Thoracic aorta (tissue), 2 donors: ENCODE results near the gene NFIX. TPM values are rescaled to one million over a fixed set of nuclear protein-coding genes. Genes with fewer than 3 reads are reported as not detected.
A peak's percentile ranks its signal among the peaks of the same experiment; 100 is the strongest.

Experiments
- ATAC-seq: fragments of 150-250 bp; one replicate; pipeline ENCODE4 v1.8.0; 2017; ENCODE audit warnings: low read depth; ENCODE audit not compliant: insufficient number of reproducible peaks, low FRiP score
- DNase-seq: peaks from one replicate; pipeline ENCODE4 v3.0.0-alpha.2; 2020; ENCODE audit warnings: low spot score
- H3K27ac ChIP-seq, 2 donors: fragments of 200-600 bp; sonication (generic); 1 replicate in 1 of 2; 2 replicates in 1 of 2; pipeline ENCODE4 v1.5.1; 2016; ENCODE audit warnings: mild to moderate bottlenecking in 2 of 2, moderate library complexity in 2 of 2
- H3K27me3 ChIP-seq: fragments of 200-600 bp; sonication (generic); replicated peaks from 2 replicates; pipeline ENCODE4 v1.6.0; 2016; ENCODE audit warnings: mild to moderate bottlenecking; ENCODE audit not compliant: insufficient read depth
- H3K36me3 ChIP-seq: fragments of 200-600 bp; sonication (generic); one replicate; pipeline ENCODE4 v1.5.1; 2016
- H3K4me1 ChIP-seq, 2 donors: fragments of 200-600 bp; sonication (generic); 1 replicate in 1 of 2; 2 replicates in 1 of 2; pipeline versions ENCODE4 v1.5.1 to v1.6.0; 2016; ENCODE audit warnings: low read depth in 2 of 2, mild to moderate bottlenecking in 1 of 2; ENCODE audit not compliant: control insufficient read depth in 1 of 2
- H3K4me3 ChIP-seq: fragments of 200-600 bp; sonication (generic); 2 replicates; pipeline ENCODE4 v1.5.1; 2016; ENCODE audit warnings: mild to moderate bottlenecking
- H3K9me3 ChIP-seq: fragments of 200-600 bp; sonication (generic); 2 replicates; pipeline ENCODE4 v1.5.1; 2016
- total RNA-seq, 2 donors: library from RNA; depleted of rRNA; stranded (reverse); fragments of >200 nt; gene quantifications; one replicate each; pipeline versions ENCODE4 v1.1.0 to v1.2.3, GENCODE V29; 2016
- TF ChIP-seq, protein P1 (sequence below): fragments of 200-600 bp; sonication (generic); IDR thresholded peaks from one replicate; pipeline ENCODE4 v1.5.1; 2019; ENCODE audit warnings: antibody characterized with exemption

The NFIX gene
- total RNA-seq, 2 donors from 2014 or later = 126 to 145 TPM

DNA sequence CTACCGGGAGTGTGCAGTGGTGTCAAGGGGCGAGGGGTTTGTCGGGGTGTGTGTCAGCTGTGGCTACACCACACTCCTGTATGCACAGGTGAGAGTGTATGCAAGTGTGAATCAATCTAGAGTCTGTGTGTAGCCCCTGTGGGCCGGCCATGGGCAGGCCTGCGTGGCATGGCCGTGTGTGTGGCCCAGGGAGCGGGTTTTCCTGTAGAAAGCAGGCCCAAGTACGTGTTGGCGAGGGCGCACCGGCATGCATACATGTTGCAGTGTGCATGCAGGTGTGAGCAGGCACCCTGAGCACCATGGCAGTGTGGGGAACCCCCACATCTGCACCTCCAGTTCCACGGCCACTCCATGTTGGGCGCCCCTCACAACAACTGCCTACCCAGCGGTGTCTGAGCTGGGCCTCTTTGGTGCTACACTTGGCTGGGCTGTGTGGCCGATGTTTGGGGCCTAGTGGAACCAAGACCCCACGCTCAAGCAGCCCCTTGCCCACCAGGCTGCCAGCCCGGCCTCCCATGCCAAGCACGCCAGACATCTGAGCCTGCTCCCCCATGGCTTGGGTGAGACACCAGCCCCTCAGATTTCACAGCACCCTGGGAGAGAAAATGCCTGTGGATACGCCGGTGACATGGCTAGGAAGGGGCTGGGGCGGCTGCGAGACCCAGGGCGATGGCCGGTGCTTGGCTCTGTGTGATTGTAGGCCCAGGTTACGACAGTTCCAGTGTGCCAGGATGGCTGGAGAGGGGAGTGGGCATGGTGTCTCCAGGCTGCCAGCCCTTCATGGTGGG lies 2.1 kb downstream of the NFIX start:
- no peaks in the 10 kb centered on the region for H3K36me3 ChIP-seq
- no peak for ATAC-seq
- no peaks in the 10 kb centered on the region for H3K9me3 ChIP-seq
- H3K4me1 ChIP-seq = peaks cover 12 to 52% of the 10 kb centered on the region in 2 donors
- no peak for DNase-seq
- peak overlapping the region; percentile 94 to 99 for H3K27ac ChIP-seq
- H3K27me3 ChIP-seq = no peaks in the 10 kb centered on the region
- H3K4me3 ChIP-seq = peak overlapping the region; percentile 93
- TF ChIP-seq, protein P1, sequence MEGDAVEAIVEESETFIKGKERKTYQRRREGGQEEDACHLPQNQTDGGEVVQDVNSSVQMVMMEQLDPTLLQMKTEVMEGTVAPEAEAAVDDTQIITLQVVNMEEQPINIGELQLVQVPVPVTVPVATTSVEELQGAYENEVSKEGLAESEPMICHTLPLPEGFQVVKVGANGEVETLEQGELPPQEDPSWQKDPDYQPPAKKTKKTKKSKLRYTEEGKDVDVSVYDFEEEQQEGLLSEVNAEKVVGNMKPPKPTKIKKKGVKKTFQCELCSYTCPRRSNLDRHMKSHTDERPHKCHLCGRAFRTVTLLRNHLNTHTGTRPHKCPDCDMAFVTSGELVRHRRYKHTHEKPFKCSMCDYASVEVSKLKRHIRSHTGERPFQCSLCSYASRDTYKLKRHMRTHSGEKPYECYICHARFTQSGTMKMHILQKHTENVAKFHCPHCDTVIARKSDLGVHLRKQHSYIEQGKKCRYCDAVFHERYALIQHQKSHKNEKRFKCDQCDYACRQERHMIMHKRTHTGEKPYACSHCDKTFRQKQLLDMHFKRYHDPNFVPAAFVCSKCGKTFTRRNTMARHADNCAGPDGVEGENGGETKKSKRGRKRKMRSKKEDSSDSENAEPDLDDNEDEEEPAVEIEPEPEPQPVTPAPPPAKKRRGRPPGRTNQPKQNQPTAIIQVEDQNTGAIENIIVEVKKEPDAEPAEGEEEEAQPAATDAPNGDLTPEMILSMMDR = no peak

DNA sequence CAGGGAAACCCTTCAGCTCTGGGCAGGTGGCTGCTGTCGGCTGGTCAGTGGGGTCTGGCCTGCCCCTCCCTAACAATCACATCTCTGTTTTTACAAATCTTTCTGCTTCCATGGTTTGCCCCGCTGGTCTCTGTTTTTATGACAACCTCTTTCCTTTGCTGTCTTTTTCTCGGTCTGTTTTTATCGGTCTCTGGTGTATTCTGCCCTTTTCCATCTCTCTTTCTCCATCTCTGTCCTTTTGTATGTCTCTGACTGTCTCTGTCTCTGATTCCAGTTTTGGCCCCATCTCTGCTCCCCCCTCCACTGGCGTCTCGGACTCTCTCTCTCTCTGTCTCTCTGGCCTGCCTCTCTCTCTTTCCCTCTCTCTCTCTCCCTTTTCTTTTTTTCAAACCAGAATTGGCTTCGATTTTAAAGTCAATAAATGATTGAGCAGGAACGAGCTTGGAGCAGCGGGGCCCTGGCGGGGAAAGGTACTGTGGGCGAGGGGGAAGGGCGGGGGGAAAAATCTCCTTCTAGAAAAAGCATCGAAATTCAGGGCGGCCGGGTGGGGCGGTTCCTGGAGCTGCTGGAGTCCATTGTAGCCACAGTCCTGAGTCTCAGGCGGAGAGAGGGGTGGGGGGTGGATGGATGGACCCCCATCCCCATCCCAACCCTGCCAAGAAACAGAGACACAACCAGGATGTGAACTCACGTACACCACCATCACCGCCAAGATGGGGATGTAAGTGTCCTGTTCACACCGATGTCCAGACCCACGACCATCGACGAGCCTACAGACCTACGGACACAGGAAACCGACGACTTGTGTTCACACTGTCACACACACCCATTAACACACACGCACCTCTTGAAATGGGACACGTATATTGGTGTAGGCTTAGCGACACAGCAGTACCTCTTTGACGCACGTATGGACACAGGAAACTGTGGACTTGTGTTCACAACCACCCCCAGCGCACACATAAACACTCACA lies 3.0 kb downstream of the NFIX start:
- TF ChIP-seq, protein P1 = no peak
- H3K27me3 ChIP-seq = no peaks in the 10 kb centered on the region
- H3K27ac ChIP-seq = peak overlapping the region; percentile 94 to 99
- H3K36me3 ChIP-seq = no peaks in the 10 kb centered on the region
- peaks cover 17 to 59% of the 10 kb centered on the region in 2 donors for H3K4me1 ChIP-seq
- no peak for ATAC-seq
- no peaks in the 10 kb centered on the region for H3K9me3 ChIP-seq
- DNase-seq = no peak
- peak overlapping the region; percentile 93 for H3K4me3 ChIP-seq

DNA sequence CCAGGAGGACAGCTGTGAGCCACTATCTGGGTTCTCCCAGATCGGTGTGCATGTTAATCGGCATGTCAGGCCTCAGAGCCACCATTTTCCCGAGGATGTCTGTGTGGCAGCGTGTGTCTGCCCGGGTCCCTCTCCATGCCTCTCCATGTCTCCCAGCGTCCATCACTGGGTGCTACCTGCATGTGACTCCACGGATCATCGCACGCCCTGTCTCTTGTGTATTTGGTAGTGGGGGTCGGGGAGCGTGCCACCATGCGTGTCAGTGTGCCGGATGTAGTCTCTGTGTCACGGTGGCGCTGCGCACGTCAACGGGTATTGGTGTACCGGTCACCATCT lies 5.9 kb downstream of the NFIX start:
- Histone ChIP-seq H3K4me3 (peak overlapping the region; percentile 73), H3K9me3 (no peaks in the 10 kb centered on the region), H3K36me3 (no peaks in the 10 kb centered on the region), H3K27ac (peak overlapping the region; percentile 97 to 99), H3K4me1 (peaks cover 33 to 88% of the 10 kb centered on the region in 2 donors), H3K27me3 (no peaks in the 10 kb centered on the region)
- ATAC-seq = no peak
- no peak for DNase-seq
- TF ChIP-seq, protein P1 = no peak

DNA sequence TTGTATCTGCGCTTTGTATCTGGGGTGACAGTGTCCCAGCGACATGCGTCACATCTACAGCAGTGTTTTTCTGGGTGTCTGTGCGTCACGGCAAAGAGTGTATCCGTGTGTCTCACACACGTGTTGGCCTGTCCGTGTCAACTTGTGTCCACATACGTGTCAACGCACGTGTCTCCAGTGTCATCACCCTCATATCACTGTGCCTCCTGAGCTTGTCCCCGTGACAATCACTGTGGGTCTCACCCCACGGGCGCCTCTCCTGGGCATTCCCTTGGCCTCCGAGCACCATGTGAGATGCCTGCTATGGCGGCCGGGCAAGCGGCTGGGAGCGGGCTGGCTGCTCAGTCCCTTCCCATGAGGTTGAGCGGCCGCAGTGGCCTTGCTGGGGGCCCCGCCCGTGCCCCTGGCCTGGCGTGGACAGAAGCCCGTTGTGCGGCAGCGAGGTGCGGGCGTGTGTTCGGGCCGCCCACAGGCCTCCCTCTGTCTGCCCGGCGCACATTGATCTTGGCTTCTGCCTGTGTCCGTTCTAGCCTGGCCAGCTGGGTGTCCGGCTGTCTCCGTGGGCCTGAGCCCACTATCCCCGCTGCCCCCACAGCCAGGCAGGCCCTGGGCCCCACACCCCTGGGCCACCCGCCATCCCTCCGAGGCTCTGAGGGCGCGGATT lies 6.4 kb downstream of the NFIX start:
- peak; percentile 1 for ATAC-seq
- H3K4me3 ChIP-seq = peak overlapping the region; percentile 73
- H3K27me3 ChIP-seq = no peaks in the 10 kb centered on the region
- peak overlapping the region; percentile 97 to 99 for H3K27ac ChIP-seq
- TF ChIP-seq, protein P1 = no peak
- no peaks in the 10 kb centered on the region for H3K36me3 ChIP-seq
- H3K4me1 ChIP-seq = peaks cover 38 to 93% of the 10 kb centered on the region in 2 donors
- no peaks in the 10 kb centered on the region for H3K9me3 ChIP-seq
- no peak for DNase-seq
